Caco-2 (cell line): ENCODE results near the gene JMJD6. TPM values are rescaled to one million over a fixed set of nuclear protein-coding genes. Genes with fewer than 3 reads are reported as not detected.

ENCODE experiments used
- BruUV-seq: library from RNA; stranded (reverse); fragments of 400-500 nt; replicated peaks from 2 replicates; lab custom pipeline; 2021; lab: Mats Ljungman, UMichigan
- CTCF ChIA-PET: fragments of 300-600 bp; sonication (Branson Sonifier 250); formaldehyde crosslinking; loops from one replicate; lab custom pipeline; 2022; ENCODE audit warnings: antibody characterized with exemption; lab: Charles Lee
- POLR2A ChIA-PET: fragments of 300-600 bp; sonication (Branson Sonifier 250); formaldehyde crosslinking; loops from one replicate; lab custom pipeline; 2022; ENCODE audit warnings: antibody characterized with exemption; lab: Charles Lee
- DNase-seq, 2 experiments: peaks; one replicate each; pipeline versions ENCODE4 v3.0.0 to v3.0.0-alpha.2; 2020 to 2022
- H3K27me3 ChIP-seq: replicated peaks from 2 replicates; pipeline ENCODE4 v1.6.0; 2011; ENCODE audit warnings: low read length; ENCODE audit not compliant: control insufficient read depth, insufficient read depth
- H3K36me3 ChIP-seq: 2 replicates; pipeline ENCODE4 v1.5.1; 2011; ENCODE audit warnings: low read length; ENCODE audit not compliant: control insufficient read depth, insufficient read depth
- H3K4me1 ChIP-seq: fragments of 250-450 bp; sonication (Bioruptor Pico); 2 replicates; pipeline ENCODE4 v1.5.1; 2020; ENCODE audit warnings: mild to moderate bottlenecking
- H3K4me3 ChIP-seq: 2 replicates; pipeline ENCODE4 v1.5.1; 2011; ENCODE audit warnings: low read depth, mild to moderate bottlenecking, control low read depth, low read length
- H3K9me3 ChIP-seq: fragments of 250-450 bp; sonication (Bioruptor Pico); 2 replicates; pipeline ENCODE4 v1.5.1; 2020; ENCODE audit warnings: mild to moderate bottlenecking, moderate library complexity
- H3K27ac Mint-ChIP-seq: one replicate; pipeline ENCODE4 v1.8.0; 2022; ENCODE audit warnings: mixed read lengths; ENCODE audit not compliant: unreplicated experiment
- H3K27me3 Mint-ChIP-seq: one replicate; pipeline ENCODE4 v1.8.0; 2022; ENCODE audit warnings: mixed read lengths; ENCODE audit not compliant: insufficient read depth, unreplicated experiment
- H3K36me3 Mint-ChIP-seq: one replicate; pipeline ENCODE4 v1.8.0; 2022; ENCODE audit warnings: mild to moderate bottlenecking, mixed read lengths; ENCODE audit not compliant: insufficient read depth, unreplicated experiment
- H3K4me1 Mint-ChIP-seq: one replicate; pipeline ENCODE4 v1.8.0; 2022; ENCODE audit warnings: low read depth, mixed read lengths; ENCODE audit not compliant: unreplicated experiment
- H3K4me3 Mint-ChIP-seq: one replicate; pipeline ENCODE4 v1.8.0; 2022; ENCODE audit warnings: mild to moderate bottlenecking, moderate library complexity, mixed read lengths; ENCODE audit not compliant: unreplicated experiment
- H3K9me3 Mint-ChIP-seq: one replicate; pipeline ENCODE4 v1.8.0; 2022; ENCODE audit warnings: mixed read lengths; ENCODE audit not compliant: unreplicated experiment
- intact Hi-C: fragments of 100-400 bp; cut with micrococcal nuclease; formaldehyde crosslinking; loops from one replicate; pipeline ENCODE4 v1.10.0; 2022; ENCODE audit not compliant: unreplicated experiment
- total RNA-seq: library from RNA; stranded (reverse); gene quantifications from 2 replicates; pipeline ENCODE4 v1.2.3, GENCODE V29; 2022
- TF ChIP-seq, protein P1 (sequence below), 2 experiments: fragments of 200-600 bp in 1 of 2; IDR thresholded peaks; 1 replicate in 1 of 2; 2 replicates in 1 of 2; pipeline versions ENCODE4 v1.5.1 to v1.8.0; 2011 to 2022; ENCODE audit warnings: antibody characterized with exemption in 1 of 2, control low read depth in 1 of 2, inconsistent platforms in 1 of 2, low read depth in 1 of 2, low read length in 1 of 2, mild to moderate bottlenecking in 1 of 2, moderate library complexity in 1 of 2; ENCODE audit not compliant: insufficient read depth in 1 of 2, severe bottlenecking in 1 of 2, unreplicated experiment in 1 of 2

Gene JMJD6
- total RNA-seq, 1 experiment from 2014 or later = 37.4 TPM

DNA sequence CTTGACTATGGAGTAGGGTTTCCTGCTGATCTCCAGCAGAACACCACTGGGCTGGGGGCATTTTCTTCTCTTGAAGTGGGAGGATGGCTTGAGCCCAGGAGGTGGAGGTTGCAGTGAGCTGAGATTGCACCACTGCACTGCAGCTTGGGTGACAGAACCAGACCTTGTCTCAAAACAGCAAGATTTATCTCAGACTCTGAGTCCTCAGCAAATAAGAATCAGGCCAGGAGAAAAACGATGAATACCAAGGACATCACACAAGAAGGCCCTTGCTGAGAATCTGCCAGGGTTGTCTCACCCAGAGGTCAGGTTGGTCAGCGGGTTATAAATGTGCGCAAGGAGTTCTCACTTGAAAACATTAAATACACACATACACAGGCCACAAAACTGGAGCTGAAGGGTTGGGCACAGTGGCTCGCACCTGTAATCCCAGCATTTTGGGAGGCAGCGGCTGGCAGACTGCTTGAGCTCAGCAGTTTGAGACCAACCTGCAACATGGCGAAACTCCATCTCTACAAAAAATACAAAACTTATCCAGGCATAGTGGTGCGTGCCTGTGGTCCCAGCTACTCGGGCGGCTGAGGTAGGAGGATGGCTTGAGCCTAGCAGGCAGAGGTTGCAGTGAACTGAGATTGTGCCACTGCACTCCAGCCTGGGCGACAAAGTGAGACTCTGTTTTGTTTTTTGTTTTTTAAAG lies 23.3 kb downstream of the JMJD6 start:
- no peaks in the 10 kb centered on the region for H3K27me3 ChIP-seq
- POLR2A ChIA-PET = interaction anchor here (0.6 to 0.7 kb wide), 2 partner anchors 25 to 146 kb away, joined by 3 to 4 read pairs; no protein-coding TSS in a partner anchor
- DNase-seq = no peak
- peaks cover 20% of the 10 kb centered on the region for H3K4me1 Mint-ChIP-seq
- no peak overlapping the region for H3K4me3 ChIP-seq
- TF ChIP-seq, protein P1, sequence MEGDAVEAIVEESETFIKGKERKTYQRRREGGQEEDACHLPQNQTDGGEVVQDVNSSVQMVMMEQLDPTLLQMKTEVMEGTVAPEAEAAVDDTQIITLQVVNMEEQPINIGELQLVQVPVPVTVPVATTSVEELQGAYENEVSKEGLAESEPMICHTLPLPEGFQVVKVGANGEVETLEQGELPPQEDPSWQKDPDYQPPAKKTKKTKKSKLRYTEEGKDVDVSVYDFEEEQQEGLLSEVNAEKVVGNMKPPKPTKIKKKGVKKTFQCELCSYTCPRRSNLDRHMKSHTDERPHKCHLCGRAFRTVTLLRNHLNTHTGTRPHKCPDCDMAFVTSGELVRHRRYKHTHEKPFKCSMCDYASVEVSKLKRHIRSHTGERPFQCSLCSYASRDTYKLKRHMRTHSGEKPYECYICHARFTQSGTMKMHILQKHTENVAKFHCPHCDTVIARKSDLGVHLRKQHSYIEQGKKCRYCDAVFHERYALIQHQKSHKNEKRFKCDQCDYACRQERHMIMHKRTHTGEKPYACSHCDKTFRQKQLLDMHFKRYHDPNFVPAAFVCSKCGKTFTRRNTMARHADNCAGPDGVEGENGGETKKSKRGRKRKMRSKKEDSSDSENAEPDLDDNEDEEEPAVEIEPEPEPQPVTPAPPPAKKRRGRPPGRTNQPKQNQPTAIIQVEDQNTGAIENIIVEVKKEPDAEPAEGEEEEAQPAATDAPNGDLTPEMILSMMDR (IDR thresholded peaks at IDR 0.05; ENCODE audit: insufficient read depth in 1 of 2, low read depth in 1 of 2, low read length in 1 of 2, severe bottlenecking in 1 of 2, unreplicated experiment in 1 of 2) = no peak
- no peaks in the 10 kb centered on the region for H3K27me3 Mint-ChIP-seq
- H3K36me3 Mint-ChIP-seq = peaks cover 12% of the 10 kb centered on the region
- CTCF ChIA-PET = interaction anchor here (0.6 kb wide), 1 partner anchor 14 kb away, joined by 4 read pairs; no protein-coding TSS in a partner anchor
- H3K36me3 ChIP-seq = no peaks in the 10 kb centered on the region
- no TSS peak for BruUV-seq
- H3K9me3 ChIP-seq = no peaks in the 10 kb centered on the region
- no peak overlapping the region for H3K4me3 Mint-ChIP-seq
- no peak overlapping the region for H3K27ac Mint-ChIP-seq
- intact Hi-C loops = no loop called here
- no peaks in the 10 kb centered on the region for H3K9me3 Mint-ChIP-seq
- H3K4me1 ChIP-seq = peaks cover 15% of the 10 kb centered on the region

DNA sequence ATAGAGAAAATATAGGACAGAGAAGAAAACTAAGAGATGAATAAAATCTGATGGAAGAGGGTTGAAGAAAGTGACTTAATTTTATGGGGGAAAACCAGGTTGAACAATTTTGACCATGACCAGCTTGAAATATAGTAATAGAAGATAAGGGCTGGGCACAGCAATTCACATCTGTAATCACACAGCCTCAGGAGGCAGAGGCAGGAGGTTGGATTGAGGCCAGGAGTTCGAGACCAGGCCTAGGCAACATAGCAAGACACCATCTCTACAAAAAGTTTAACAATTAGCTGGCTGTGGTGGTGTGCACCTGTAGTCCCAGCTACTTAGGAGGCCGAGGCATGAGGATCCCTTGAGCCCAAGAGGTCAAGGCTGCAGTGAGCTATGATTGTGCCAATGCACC lies 24.3 kb downstream of the JMJD6 start:
- Histone ChIP-seq H3K27me3 (no peaks in the 10 kb centered on the region), H3K36me3 (no peaks in the 10 kb centered on the region), H3K4me1 (peaks cover 24% of the 10 kb centered on the region), H3K4me3 (no peak overlapping the region), H3K9me3 (no peaks in the 10 kb centered on the region)
- intact Hi-C loops = no loop called here
- ChIA-PET POLR2A (no interaction called here), CTCF (no interaction called here)
- TF ChIP-seq, protein P1 (IDR thresholded peaks at IDR 0.05; ENCODE audit: insufficient read depth in 1 of 2, low read depth in 1 of 2, low read length in 1 of 2, severe bottlenecking in 1 of 2, unreplicated experiment in 1 of 2) = no peak
- no peak for DNase-seq
- peaks cover 16% of the 10 kb centered on the region for H3K36me3 Mint-ChIP-seq
- H3K4me3 Mint-ChIP-seq = no peak overlapping the region
- peaks cover 29% of the 10 kb centered on the region for H3K4me1 Mint-ChIP-seq
- H3K27ac Mint-ChIP-seq = no peak overlapping the region
- H3K9me3 Mint-ChIP-seq = no peaks in the 10 kb centered on the region
- no TSS peak for BruUV-seq
- H3K27me3 Mint-ChIP-seq = no peaks in the 10 kb centered on the region

- peaks cover 16% of the 10 kb centered on the region for H3K36me3 Mint-ChIP-seq
- TF ChIP-seq, protein P1 (IDR thresholded peaks at IDR 0.05; ENCODE audit: insufficient read depth in 1 of 2, low read depth in 1 of 2, low read length in 1 of 2, severe bottlenecking in 1 of 2, unreplicated experiment in 1 of 2) = no peak
- H3K4me1 Mint-ChIP-seq = peaks cover 33% of the 10 kb centered on the region
- H3K4me3 ChIP-seq = no peak overlapping the region
- peaks cover 24% of the 10 kb centered on the region for H3K4me1 ChIP-seq
- intact Hi-C loops = no loop called here
- BruUV-seq = no TSS peak
- ChIA-PET CTCF (no interaction called here), POLR2A (no interaction called here)
- H3K9me3 Mint-ChIP-seq = no peaks in the 10 kb centered on the region
- no peaks in the 10 kb centered on the region for H3K27me3 Mint-ChIP-seq
- H3K27me3 ChIP-seq = no peaks in the 10 kb centered on the region
- peak overlapping the region; percentile 6 for H3K4me3 Mint-ChIP-seq
- H3K9me3 ChIP-seq = no peaks in the 10 kb centered on the region
- no peaks in the 10 kb centered on the region for H3K36me3 ChIP-seq
- no peak for DNase-seq
- H3K27ac Mint-ChIP-seq = peak overlapping the region; percentile 1
These were observed 24.9 kb downstream of the JMJD6 start for GRCh38 chr17:76701471-76701967.
